Loucy (cell line): Measurements from ENCODE around the gene PATL2.
"Not testable (repeated sequence)": the region's sequence is repeated elsewhere in the genome, so short reads cannot be mapped to it uniquely, and the experiment has no call there.

Experiments used
- EZH2phosphoT487 ChIP-seq: fragments of 200-600 bp; IDR thresholded peaks from 2 replicates; pipeline ENCODE4 v1.6.1; 2018; ENCODE audit warnings: antibody characterized with exemption, mild to moderate bottlenecking, moderate library complexity, borderline replicate concordance
- TF ChIP-seq, protein P1 (sequence below): fragments of 200-600 bp; sonication (generic); conservative IDR thresholded peaks from 2 replicates; pipeline ENCODE4 v1.5.1; 2014; ENCODE audit warnings: mild to moderate bottlenecking, antibody characterized with exemption, low read length

DNA sequence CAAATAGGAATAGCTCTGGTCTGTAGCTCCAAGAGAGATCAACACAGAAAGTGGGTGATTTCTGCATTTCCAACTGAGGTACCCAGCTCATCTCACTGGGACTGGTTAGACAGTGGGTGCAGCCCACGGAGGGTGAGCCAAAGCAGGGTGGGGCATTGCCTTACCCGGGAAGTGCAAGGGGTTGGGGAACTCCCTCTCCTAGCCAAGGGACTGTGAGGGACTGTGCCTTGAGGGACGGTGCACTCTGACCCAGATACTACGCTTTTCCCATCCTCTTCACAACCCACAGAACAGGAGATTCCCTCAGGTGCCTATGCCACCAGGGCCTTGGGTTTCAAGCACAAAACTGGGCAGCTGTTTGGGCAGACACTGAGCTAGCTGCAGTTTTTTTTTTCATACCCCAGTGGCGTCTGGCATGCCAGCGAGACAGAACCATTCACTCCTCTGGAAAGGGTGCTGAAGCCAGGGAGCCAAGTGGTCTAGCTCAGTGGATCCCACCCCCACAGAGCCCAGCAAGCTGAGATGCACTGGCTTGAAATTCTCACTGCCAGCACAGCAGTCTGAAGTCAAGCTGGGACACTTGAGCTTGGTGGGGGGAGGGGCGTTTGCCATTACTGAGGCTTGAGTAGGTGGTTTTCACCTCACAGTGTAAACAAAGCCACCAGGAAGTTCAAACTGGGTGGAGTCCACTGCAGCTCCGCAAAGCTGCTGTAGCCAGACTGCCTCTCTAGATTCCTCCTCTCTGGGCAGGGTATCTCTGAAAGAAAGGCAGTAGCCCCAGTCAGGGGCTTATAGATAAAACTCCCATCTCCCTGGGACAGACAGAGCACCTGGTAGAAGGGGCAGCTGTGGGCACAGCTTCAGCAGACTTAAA is 28.1 kb downstream of the PATL2 start:
- TF ChIP-seq, protein P1, sequence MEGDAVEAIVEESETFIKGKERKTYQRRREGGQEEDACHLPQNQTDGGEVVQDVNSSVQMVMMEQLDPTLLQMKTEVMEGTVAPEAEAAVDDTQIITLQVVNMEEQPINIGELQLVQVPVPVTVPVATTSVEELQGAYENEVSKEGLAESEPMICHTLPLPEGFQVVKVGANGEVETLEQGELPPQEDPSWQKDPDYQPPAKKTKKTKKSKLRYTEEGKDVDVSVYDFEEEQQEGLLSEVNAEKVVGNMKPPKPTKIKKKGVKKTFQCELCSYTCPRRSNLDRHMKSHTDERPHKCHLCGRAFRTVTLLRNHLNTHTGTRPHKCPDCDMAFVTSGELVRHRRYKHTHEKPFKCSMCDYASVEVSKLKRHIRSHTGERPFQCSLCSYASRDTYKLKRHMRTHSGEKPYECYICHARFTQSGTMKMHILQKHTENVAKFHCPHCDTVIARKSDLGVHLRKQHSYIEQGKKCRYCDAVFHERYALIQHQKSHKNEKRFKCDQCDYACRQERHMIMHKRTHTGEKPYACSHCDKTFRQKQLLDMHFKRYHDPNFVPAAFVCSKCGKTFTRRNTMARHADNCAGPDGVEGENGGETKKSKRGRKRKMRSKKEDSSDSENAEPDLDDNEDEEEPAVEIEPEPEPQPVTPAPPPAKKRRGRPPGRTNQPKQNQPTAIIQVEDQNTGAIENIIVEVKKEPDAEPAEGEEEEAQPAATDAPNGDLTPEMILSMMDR: not testable (repeated sequence)
- TF ChIP-seq EZH2phosphoT487: not testable (repeated sequence)
